ENCODE measurements around the gene PEPD. TPM values are rescaled to one million over a fixed set of nuclear protein-coding genes. Genes with fewer than 3 reads are reported as not detected.

Gene PEPD
- total and polyA plus RNA-seq, 4 donors = 37.3 to 211 (median 117) TPM

GRCh38 chr19:33376423-33376822, 145.2 kb downstream of the PEPD start (continued):
- TF ChIP-seq YY1 (IDR thresholded peaks at IDR 0.05) (peak; percentile 54), EGR1 (IDR thresholded peaks at IDR 0.05; ENCODE audit: low read depth in 2 of 2) (peak in 1 of 2 donors; percentile 29), SP1 (IDR thresholded peaks at IDR 0.05) (peak; percentile 81), FOXA2 (IDR thresholded peaks at IDR 0.05) (peak; percentile 46), REST (IDR thresholded peaks at IDR 0.05) (peak; percentile 50)

- Histone ChIP-seq H3K27ac (ENCODE audit: low read depth in 1 of 2, low read length in 2 of 2) (peak overlapping the region; percentile 92 to 96), H3K9me3 (ENCODE audit: control insufficient read depth in 4 of 4, low read length in 3 of 4) (no peaks in the 10 kb centered on the region), H3K4me3 (ENCODE audit: low read depth in 1 of 3, low read length in 3 of 3) (peak overlapping the region in 1 of 3 donors; percentile 94), H3K4me1 (ENCODE audit: control insufficient read depth in 4 of 4, insufficient read depth in 4 of 4, low read length in 3 of 4) (peaks cover 8 to 62% (median 44%) of the 10 kb centered on the region in 4 donors), H3K36me3 (ENCODE audit: control insufficient read depth in 4 of 4, insufficient read depth in 3 of 4, low read depth in 1 of 4, low read length in 3 of 4) (no peaks in the 10 kb centered on the region), H3K27me3 (ENCODE audit: control insufficient read depth in 4 of 4, insufficient read depth in 4 of 4, low read length in 3 of 4) (no peaks in the 10 kb centered on the region), H3K9ac (ENCODE audit: low read depth in 1 of 2, low read length in 2 of 2) (peak overlapping the region in 1 of 2 donors; percentile 100)
- DNase-seq (ENCODE audit: low spot score) = no peak
- WGBS = 48% methylated on average over 1 of the region's 1 CpG
- TF ChIP-seq TAF1 (conservative IDR thresholded peaks at IDR 0.05) = no peak
- no peak for TF ChIP-seq EGR1 (IDR thresholded peaks at IDR 0.05; ENCODE audit: low read depth in 2 of 2)
- TF ChIP-seq FOXA2 (IDR thresholded peaks at IDR 0.05) = no peak
- peak in 1 of 2 donors; percentile 45 for TF ChIP-seq JUND (IDR thresholded peaks at IDR 0.05)
- TF ChIP-seq HNF4A (conservative IDR thresholded peaks at IDR 0.05) = peak in 1 of 2 donors; percentile 5
- TF ChIP-seq, protein P1, sequence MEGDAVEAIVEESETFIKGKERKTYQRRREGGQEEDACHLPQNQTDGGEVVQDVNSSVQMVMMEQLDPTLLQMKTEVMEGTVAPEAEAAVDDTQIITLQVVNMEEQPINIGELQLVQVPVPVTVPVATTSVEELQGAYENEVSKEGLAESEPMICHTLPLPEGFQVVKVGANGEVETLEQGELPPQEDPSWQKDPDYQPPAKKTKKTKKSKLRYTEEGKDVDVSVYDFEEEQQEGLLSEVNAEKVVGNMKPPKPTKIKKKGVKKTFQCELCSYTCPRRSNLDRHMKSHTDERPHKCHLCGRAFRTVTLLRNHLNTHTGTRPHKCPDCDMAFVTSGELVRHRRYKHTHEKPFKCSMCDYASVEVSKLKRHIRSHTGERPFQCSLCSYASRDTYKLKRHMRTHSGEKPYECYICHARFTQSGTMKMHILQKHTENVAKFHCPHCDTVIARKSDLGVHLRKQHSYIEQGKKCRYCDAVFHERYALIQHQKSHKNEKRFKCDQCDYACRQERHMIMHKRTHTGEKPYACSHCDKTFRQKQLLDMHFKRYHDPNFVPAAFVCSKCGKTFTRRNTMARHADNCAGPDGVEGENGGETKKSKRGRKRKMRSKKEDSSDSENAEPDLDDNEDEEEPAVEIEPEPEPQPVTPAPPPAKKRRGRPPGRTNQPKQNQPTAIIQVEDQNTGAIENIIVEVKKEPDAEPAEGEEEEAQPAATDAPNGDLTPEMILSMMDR (IDR thresholded peaks at IDR 0.05; ENCODE audit: low read depth, low read length, missing input control) = no peak
- no peak for TF ChIP-seq NR2F2 (IDR thresholded peaks at IDR 0.05)
- TF ChIP-seq RXRA (IDR thresholded peaks at IDR 0.05) = no peak
- TF ChIP-seq HNF4G (IDR thresholded peaks at IDR 0.05) = no peak
- no peak for TF ChIP-seq FOXA1 (IDR thresholded peaks at IDR 0.05)
- no peak for TF ChIP-seq SP1 (IDR thresholded peaks at IDR 0.05)
- TF ChIP-seq RAD21 (IDR thresholded peaks at IDR 0.05) = no peak
Observed at GRCh38 chr19:33375837-33376159, 145.8 kb downstream of the PEPD start.

GRCh38 chr19:33375156-33375836, 146.3 kb downstream of the PEPD start:
- peak overlapping the region; percentile 92 to 96 for H3K27ac ChIP-seq (ENCODE audit: low read depth in 1 of 2, low read length in 2 of 2)

More at GRCh38 chr19:33375156-33375836, 146.3 kb downstream of the PEPD start:
- Histone ChIP-seq H3K27me3 (ENCODE audit: control insufficient read depth in 4 of 4, insufficient read depth in 4 of 4, low read length in 3 of 4) (no peaks in the 10 kb centered on the region), H3K4me3 (ENCODE audit: low read depth in 1 of 3, low read length in 3 of 3) (peak overlapping the region; percentile 92 to 94 (median 93)), H3K9ac (ENCODE audit: low read depth in 1 of 2, low read length in 2 of 2) (peak overlapping the region; percentile 89 to 100), H3K36me3 (ENCODE audit: control insufficient read depth in 4 of 4, insufficient read depth in 3 of 4, low read depth in 1 of 4, low read length in 3 of 4) (no peaks in the 10 kb centered on the region), H3K9me3 (ENCODE audit: control insufficient read depth in 4 of 4, low read length in 3 of 4) (no peaks in the 10 kb centered on the region), H3K4me1 (ENCODE audit: control insufficient read depth in 4 of 4, insufficient read depth in 4 of 4, low read length in 3 of 4) (peaks cover 8 to 59% (median 44%) of the 10 kb centered on the region in 4 donors)
- no peak for DNase-seq (ENCODE audit: low spot score)
- TF ChIP-seq HNF4A (conservative IDR thresholded peaks at IDR 0.05) (peak; percentile 4 to 6), RAD21 (IDR thresholded peaks at IDR 0.05) (peak in 1 of 2 donors; percentile 29), FOXA1 (IDR thresholded peaks at IDR 0.05) (no peak)
- WGBS = 33% methylated on average over 9 of the region's 9 CpGs

Measured in liver (tissue), 9 donors.